CD1c-positive myeloid dendritic cell (primary cell): ENCODE results near the gene CNIH4.
"Not testable (repeated sequence)": the region's sequence is repeated elsewhere in the genome, so short reads cannot be mapped to it uniquely, and the experiment has no call there.

ENCODE experiments used
- DNase-seq: peaks from one replicate; pipeline ENCODE4 v3.0.0-alpha.2; 2016; ENCODE audit errors: extremely low spot score

CNIH4 gene

GRCh38 chr1:224349716-224350115 lies 7.0 kb upstream of the CNIH4 start:
- DNase-seq: not testable (repeated sequence)

GRCh38 chr1:224352436-224353085 lies 4.1 kb upstream of the CNIH4 start:
- DNase-seq: not testable (repeated sequence)

GRCh38 chr1:224353975-224354925 lies 2.4 kb upstream of the CNIH4 start:
- DNase-seq: no peak

- peak; percentile 80 for DNase-seq
These were observed 996 bp downstream of the CNIH4 start for GRCh38 chr1:224357626-224358124.

- peak; percentile 43 for DNase-seq
These were observed 1.6 kb downstream of the CNIH4 start for GRCh38 chr1:224358237-224358636.

GRCh38 chr1:224359207-224359606 lies 2.5 kb downstream of the CNIH4 start:
- DNase-seq: no peak

GRCh38 chr1:224368409-224368808 lies 11.7 kb downstream of the CNIH4 start:
- no peak for DNase-seq

- no peak for DNase-seq
These were observed 16.4 kb downstream of the CNIH4 start for GRCh38 chr1:224373008-224373590.

GRCh38 chr1:224375059-224375458 lies 18.4 kb downstream of the CNIH4 start:
- no peak for DNase-seq

GRCh38 chr1:224377676-224378006 lies 21.0 kb downstream of the CNIH4 start:
- no peak for DNase-seq

- peak; percentile 53 for DNase-seq
These were observed 22.4 kb downstream of the CNIH4 start for GRCh38 chr1:224378855-224379631.

GRCh38 chr1:224380003-224380402 lies 23.3 kb downstream of the CNIH4 start:
- peak; percentile 85 for DNase-seq

- DNase-seq: no peak
These were observed 25.3 kb downstream of the CNIH4 start for GRCh38 chr1:224381880-224382548.

GRCh38 chr1:224383218-224383617 lies 26.5 kb downstream of the CNIH4 start:
- peak; percentile 12 for DNase-seq

GRCh38 chr1:224387302-224387912 lies 30.7 kb downstream of the CNIH4 start:
- DNase-seq: no peak

- DNase-seq: no peak
These were observed 31.3 kb downstream of the CNIH4 start for GRCh38 chr1:224387943-224388342.

- no peak for DNase-seq
These were observed 33.8 kb downstream of the CNIH4 start for GRCh38 chr1:224390517-224390916.

GRCh38 chr1:224392411-224393249 lies 36.0 kb downstream of the CNIH4 start:
- DNase-seq: no peak

- no peak for DNase-seq
These were observed 36.6 kb downstream of the CNIH4 start for GRCh38 chr1:224393294-224393693.

GRCh38 chr1:224399887-224400286 lies 43.2 kb downstream of the CNIH4 start:
- no peak for DNase-seq
